NCI-H774 (cell line): ENCODE measurements around the gene TNXB.
A peak's percentile ranks its signal among the peaks of the same experiment; 100 is the strongest.
"Not testable (repeated sequence)": the region's sequence is repeated elsewhere in the genome, so short reads cannot be mapped to it uniquely, and the experiment has no call there.

ENCODE experiments used
- DNase-seq: peaks from one replicate; lab custom pipeline; 2025; lab: John Stamatoyannopoulos, UW

The TNXB gene

DNA sequence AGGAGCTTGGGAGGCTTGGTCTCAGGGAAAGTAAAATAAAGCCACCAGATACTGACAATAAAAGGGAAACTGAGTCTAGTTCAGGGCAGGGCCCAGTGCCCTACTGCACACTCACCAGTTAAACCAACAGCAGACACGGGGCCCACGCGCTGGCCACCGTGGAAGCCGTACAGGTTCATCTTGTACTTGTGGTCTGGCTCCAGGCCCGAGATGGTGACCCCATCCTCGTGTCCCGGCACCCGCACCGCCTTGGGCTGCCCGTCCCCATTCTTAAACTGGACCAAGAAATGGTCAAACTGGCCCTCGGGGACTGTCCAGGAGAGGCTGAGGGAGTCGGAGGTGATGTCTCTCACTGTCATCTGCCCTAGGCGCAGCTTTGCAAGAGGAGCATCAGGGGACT, 44.4 kb downstream of the TNXB start:
- DNase-seq: no peak

DNA sequence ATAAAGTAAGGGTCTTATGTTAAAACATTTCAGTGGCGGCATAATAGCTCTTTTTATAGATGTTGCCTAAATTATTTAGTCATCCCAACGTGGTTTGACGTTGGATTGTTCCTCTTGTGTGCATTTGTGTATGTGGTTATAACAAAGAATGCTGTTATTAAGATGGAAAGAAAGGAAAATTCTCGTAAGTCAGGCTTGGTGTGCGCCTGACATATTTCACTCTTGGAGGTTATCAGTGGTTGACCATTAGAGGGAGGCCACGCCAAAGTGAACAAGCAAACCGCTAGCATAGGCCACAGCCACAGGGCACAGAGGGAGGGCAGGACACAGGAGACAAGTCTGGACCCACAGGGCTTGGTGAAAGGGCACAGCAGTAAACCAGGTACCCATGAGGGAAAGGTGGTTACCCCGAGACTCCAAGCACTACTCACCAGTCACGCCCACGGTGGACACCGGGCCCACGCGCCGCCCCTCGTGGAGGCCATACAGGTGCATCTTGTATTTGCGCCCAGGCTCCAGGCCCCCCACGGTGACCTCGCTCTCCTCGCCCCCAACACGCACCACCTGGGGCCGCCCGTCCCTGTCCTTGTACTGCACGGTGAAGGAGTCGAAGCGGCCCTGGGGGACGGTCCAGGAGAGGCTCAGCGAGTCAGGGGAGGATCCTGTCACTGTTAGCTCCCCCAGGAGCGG, 48.0 kb downstream of the TNXB start:
- DNase-seq: no peak

DNA sequence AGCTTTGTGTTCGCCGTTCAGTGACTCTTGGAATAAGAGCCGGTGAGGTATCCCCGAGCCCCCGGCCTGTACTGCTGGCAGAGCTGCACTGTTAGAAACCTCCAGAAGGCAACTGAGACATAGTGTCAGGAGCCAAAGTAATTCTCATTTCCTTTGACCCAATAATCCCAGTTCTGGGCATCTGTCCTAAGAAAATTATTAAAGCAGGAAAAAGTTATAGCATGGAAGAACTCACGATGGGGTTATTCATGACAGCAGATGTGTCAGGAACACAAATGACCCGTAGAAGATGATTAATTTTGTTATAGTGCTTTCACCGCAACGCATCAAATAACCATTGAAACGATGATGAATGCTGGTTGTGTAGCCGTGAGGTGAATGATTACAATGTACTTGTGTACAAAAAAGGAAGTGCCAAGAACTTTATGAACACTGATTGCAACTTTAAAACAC, 50.6 kb downstream of the TNXB start:
- no peak for DNase-seq

- no peak for DNase-seq
These were observed 51.2 kb downstream of the TNXB start for GRCh38 chr6:32057966-32058365.

DNA sequence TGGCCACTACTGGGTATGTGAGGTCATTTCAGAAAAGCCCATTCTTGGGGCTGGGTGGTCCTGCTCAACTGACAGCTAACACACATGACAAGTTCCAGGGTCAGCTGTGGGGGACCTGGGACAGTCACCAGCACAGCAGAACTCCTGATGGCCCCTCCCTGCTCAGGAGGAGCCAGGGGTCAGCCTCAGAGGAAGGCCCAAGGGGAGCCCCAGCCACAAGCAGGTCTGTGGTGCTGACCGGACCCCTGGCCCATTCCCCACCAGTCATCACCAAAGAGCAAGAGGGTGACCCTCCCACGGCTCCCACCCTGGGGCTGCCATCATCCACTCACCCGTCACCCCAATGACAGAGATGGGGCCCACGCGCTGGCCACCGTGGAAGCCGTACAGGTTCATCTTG, 52.9 kb downstream of the TNXB start:
- DNase-seq: no peak

DNA sequence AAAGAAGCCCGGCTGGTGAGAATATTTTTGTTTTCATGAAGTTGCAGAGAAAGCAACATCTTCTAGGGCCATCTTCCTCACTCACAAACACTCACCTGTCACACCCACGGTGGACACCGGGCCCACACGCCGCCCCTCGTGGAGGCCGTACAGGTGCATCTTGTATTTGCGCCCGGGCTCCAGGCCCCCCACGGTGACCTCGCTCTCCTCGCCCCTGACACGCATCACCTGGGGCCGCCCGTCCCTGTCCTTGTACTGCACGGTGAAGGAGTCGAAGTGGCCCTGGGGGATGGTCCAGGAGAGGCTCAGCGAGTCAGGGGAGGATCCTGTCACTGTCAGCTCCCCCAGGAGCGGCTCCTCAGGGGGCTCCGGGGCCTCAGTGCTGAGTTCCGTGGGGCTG, 53.4 kb downstream of the TNXB start:
- not testable (repeated sequence) for DNase-seq

DNA sequence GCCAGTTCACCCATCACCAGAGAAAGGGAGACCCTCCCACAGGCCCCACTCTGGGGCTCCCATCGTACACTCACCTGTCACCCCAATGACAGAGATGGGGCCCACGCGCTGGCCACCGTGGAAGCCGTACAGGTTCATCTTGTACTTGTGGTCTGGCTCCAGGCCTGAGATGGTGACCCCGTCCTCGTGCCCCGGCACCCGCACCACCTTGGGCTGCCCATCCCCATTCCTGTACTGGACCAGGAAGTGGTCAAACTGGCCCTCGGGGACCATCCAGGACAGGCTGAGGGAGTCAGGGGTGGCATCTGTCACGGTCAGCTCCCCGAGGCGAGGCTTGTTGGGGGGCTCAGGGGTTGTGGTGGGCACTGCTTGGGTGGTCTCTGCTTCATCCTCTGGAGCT, 55.8 kb downstream of the TNXB start:
- DNase-seq: not testable (repeated sequence)

- DNase-seq: not testable (repeated sequence)
These were observed 56.5 kb downstream of the TNXB start for GRCh38 chr6:32052626-32053025.

GRCh38 chr6:32050562-32050961, 58.6 kb downstream of the TNXB start:
- no peak for DNase-seq

DNA sequence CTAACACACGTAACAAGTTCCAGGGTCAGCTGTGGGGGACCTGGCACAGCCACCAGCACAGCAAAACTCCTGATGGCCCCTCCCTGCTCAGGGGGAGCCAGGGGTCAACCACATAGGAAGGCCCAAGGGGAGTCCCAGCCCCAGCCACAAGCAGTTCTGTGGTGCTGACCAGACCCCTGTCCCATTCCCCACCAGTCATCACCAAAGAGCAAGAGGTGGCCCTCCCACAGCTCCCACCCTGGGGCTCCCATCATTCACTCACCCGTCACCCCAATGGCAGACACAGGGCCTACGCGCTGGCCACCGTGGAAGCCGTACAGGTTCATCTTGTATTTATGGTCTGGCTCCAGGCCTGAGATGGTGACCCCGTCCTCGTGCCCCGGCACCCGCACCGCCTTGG, 59.4 kb downstream of the TNXB start:
- DNase-seq: not testable (repeated sequence)

DNA sequence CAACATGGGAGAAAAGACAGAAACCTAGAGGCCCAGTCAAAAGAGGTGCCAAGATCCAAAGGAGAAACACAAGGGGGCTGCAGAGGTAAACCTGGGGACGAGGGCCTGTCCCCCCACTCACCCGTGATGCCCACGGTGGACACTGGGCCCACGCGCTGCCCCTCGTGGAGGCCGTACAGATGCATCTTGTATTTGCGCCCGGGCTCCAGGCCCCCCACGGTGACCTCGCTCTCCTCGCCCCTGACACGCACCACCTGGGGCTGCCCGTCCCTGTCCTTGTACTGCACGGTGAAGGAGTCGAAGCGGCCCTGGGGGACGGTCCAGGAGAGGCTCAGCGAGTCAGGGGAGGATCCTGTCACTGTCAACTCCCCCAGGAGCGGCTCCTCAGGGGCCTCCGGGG, 60.0 kb downstream of the TNXB start:
- not testable (repeated sequence) for DNase-seq

GRCh38 chr6:32047855-32048766, 61.0 kb downstream of the TNXB start:
- DNase-seq: peak; percentile 27

GRCh38 chr6:32047539-32047854, 61.6 kb downstream of the TNXB start:
- no peak for DNase-seq

GRCh38 chr6:32047084-32047478, 62.1 kb downstream of the TNXB start:
- DNase-seq: no peak

DNA sequence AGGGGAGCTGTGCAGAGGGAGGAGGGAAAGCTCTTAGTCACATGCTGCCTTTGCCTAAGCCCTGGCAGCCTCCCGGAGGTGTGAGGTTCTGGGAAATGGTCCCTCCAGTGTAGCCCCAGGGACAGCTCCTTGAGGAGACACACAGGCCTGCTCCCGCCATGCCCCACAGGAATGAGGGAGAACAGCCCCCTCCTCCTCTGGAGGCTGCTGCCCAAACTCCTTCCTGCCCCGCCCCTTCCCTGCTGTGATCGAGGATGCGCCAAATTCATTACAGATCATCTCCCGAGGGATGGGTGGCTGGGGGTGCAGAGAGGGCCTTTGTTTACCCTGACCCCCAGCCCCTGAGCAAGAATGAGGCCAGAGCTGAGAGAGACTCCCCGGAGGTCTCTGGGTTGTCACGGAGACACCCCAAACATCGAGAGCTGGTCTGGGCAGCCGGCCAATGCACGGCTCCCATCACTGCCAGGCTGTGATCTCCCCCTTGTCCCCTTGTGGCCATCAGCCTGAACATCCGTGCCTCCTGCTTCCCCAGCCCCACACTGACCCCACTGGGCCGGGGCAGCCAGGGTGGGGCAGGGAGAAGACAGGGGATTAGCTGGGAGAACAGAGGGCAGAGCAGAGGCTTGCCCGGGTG, 62.6 kb downstream of the TNXB start:
- DNase-seq: no peak

GRCh38 chr6:32045811-32046449, 63.2 kb downstream of the TNXB start:
- DNase-seq: no peak

DNA sequence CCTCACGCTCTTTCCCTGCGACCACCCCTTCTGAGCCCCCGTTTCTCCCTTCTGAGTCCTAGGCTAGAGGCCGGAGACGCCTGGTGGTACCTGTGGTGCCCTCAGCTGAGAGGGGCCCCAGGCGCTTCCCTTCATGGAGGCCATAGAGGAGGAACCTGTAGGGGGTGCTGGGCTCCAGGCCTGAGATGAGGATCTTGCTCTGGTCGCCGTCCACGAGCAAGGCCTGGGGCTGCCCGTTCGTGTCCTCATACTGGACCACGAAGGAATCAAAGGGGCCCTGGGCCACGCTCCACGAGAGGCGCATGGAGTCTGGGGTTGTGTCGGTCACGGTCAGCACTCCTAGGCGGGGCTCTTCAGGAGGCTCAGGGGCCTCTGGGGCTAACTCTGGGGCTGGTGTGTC, 64.2 kb downstream of the TNXB start:
- DNase-seq: not testable (repeated sequence)

DNA sequence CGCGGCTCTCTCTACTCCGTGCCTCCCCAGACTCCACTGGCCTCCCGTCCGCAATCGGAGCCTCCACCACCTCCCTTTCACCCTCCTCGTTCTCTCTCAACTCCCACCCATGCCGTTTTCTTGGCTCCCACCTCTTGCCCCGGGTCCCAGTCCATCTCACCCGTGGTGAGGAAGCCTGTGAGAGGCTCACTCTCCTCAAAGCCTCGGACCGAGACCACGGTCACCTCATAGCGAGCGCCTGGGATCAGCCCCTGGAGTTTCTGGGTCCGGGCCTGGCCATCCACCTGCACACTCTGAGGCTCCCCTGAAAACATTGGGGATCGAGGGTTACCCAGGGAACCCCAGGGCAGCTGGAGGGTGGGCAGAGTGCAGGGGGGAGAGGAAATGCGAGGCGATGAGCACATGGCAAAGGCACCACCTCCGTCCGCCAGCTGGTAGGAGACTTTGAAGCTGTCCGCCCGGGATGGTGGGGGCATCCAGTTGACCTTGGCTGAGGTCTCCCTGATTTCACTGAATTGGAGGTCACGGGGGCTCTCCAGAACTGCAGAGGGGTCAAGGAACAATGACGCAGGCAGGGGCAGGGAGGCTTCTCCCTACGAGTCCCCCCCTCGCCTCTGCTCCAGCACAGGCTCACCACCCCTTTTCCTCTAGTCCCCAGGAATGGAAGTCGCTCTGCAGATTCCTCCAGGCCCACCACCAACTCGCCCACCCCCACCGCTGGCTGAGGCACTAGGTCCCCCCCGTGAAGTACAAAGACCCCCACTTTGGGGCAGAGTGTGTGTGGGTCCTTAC, 65.4 kb downstream of the TNXB start:
- DNase-seq: not testable (repeated sequence)

DNA sequence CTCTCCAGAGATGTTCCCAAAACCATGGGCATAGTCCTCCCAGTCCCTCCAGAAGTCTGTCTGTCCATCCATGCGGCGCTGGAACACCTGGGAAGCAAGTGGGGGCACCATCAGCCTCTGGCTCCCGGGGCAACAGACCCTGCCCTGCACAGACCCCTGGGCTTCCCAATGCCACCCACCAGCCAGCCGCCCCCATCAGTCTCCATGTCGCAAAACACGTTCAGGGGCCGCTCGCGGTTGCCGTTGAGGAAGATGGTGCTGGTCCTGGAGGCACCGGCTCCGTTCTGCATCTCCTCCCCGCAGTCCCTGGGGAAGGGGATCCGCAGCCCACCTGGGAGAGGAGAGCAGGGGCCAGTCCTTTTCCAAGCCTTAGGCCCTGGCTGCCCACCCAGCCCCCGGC, 66.9 kb downstream of the TNXB start:
- DNase-seq: not testable (repeated sequence)

- not testable (repeated sequence) for DNase-seq
These were observed 67.8 kb downstream of the TNXB start for GRCh38 chr6:32041385-32041784.

GRCh38 chr6:32041050-32041321, 68.2 kb downstream of the TNXB start:
- not testable (repeated sequence) for DNase-seq
